Tibial artery (tissue), 4 donors: ENCODE data around the gene SGTA.
"Not testable (repeated sequence)": the region's sequence is repeated elsewhere in the genome, so short reads cannot be mapped to it uniquely, and the experiment has no call there.

Experiments
- DNase-seq, 2 donors: peaks; one replicate each; pipeline ENCODE4 v3.0.0-alpha.2; 2019
- H3K27ac ChIP-seq, 2 donors: fragments of 200-600 bp; sonication (generic) in 1 of 2; 1 replicate in 1 of 2; 2 replicates in 1 of 2; pipeline ENCODE4 v1.5.1; 2018 to 2019; ENCODE audit warnings: mild to moderate bottlenecking in 1 of 2
- H3K27me3 ChIP-seq, 2 donors: fragments of 200-600 bp; sonication (generic) in 1 of 2; one replicate each; pipeline versions ENCODE4 v1.5.1 to v1.6.0; 2016 to 2019
- H3K36me3 ChIP-seq, 3 donors: fragments of 200-600 bp; sonication (generic) in 2 of 3; one replicate each; pipeline ENCODE4 v1.5.1; 2016 to 2019; ENCODE audit warnings: mild to moderate bottlenecking in 2 of 3
- H3K4me1 ChIP-seq, 4 donors: fragments of 200-600 bp; sonication (generic) in 2 of 4; 1 replicate in 3 of 4; 2 replicates in 1 of 4; pipeline ENCODE4 v1.5.1; 2016 to 2019
- H3K4me3 ChIP-seq, 2 donors: fragments of 200-600 bp; sonication (generic) in 1 of 2; 1 replicate in 1 of 2; 2 replicates in 1 of 2; pipeline ENCODE4 v1.5.1; 2018 to 2019; ENCODE audit warnings: mild to moderate bottlenecking in 2 of 2
- H3K9me3 ChIP-seq, 3 donors: fragments of 200-600 bp; sonication (generic) in 1 of 3; one replicate each; pipeline ENCODE4 v1.5.1; 2016 to 2019
- CTCF ChIP-seq, 2 experiments: fragments of 200-600 bp in 1 of 2; fragments of 450-650 bp in 1 of 2; IDR thresholded peaks; one replicate each; pipeline ENCODE4 v1.5.1; 2017 to 2019; ENCODE audit warnings: antibody characterized with exemption in 2 of 2, mild to moderate bottlenecking in 1 of 2, moderate library complexity in 1 of 2
- intact Hi-C: fragments of 100-400 bp; cut with DNase I; formaldehyde crosslinking; loops from one replicate; pipeline ENCODE4 v1.15.0; 2023; ENCODE audit warnings: low total_unique reads

The SGTA gene

GRCh38 chr19:2822846-2823245 is 39.8 kb upstream of the SGTA start:
- no peak for DNase-seq
- Histone ChIP-seq H3K27me3 (no peaks in the 10 kb centered on the region), H3K9me3 (no peaks in the 10 kb centered on the region), H3K4me3 (no peak overlapping the region), H3K36me3 (peaks cover 10 to 44% (median 24%) of the 10 kb centered on the region in 3 donors), H3K4me1 (peaks cover 0 to 17% (median 7%) of the 10 kb centered on the region in 4 donors), H3K27ac (no peak overlapping the region)
- TF ChIP-seq CTCF (IDR thresholded peaks at IDR 0.05): no peak
- intact Hi-C loops: no loop called here

DNA sequence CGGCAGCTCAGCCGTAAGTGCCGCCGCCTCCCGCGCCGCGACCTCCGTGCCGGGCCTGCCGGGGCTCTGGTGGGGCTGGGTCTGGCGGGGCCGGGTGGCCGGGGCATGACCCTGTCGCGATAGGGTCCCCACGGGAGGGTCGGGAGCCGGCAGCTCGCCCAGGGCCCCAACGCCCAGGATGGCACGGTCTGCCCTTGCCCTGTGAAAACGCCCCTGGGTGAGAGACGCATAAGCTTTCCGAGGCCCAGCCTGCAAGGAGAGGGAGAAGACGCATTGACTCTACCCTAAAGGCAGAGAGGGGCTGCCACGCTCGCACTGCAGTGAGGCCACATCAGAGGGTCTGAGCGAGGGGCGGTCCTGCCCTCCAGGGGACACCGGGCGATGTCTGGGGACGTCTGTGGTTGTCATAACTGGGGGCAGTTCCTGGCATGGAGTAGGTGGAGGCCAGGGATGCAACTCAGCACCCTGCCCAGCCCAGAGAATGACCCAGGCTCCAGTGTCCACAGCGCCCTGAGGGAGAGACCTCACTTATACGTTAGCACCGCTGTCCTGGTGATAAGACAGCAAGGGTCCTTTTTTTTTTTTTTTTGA is 37.1 kb upstream of the SGTA start:
- Histone ChIP-seq H3K9me3 (no peaks in the 10 kb centered on the region), H3K4me1 (peaks cover 0 to 17% (median 7%) of the 10 kb centered on the region in 4 donors), H3K4me3 (peak overlapping the region; percentile 83 to 95), H3K27ac (peak overlapping the region; percentile 59 to 79), H3K36me3 (peaks cover 4 to 24% (median 9%) of the 10 kb centered on the region in 3 donors), H3K27me3 (no peaks in the 10 kb centered on the region)
- no peak for TF ChIP-seq CTCF (IDR thresholded peaks at IDR 0.05)
- intact Hi-C loops: no loop called here
- no peak for DNase-seq

GRCh38 chr19:2819540-2820111 is 36.6 kb upstream of the SGTA start, which contains the start of gene ZNF554:
TSS of gene ZNF554 (plus strand) at chr19:2819868. CDS start at chr19:2820072, 204 bp downstream.
- Histone ChIP-seq H3K36me3 (peaks cover 4 to 24% (median 9%) of the 10 kb centered on the region in 3 donors), H3K4me1 (peaks cover 0 to 17% (median 7%) of the 10 kb centered on the region in 4 donors), H3K27me3 (no peaks in the 10 kb centered on the region), H3K9me3 (no peaks in the 10 kb centered on the region), H3K27ac (peak within 1 kb of the TSS; percentile 59 to 79), H3K4me3 (peak within 1 kb of the TSS; percentile 83 to 95)
- TF ChIP-seq CTCF (IDR thresholded peaks at IDR 0.05): peak; percentile 98
- intact Hi-C loops: no loop called here
- peak; percentile 97 for DNase-seq

DNA sequence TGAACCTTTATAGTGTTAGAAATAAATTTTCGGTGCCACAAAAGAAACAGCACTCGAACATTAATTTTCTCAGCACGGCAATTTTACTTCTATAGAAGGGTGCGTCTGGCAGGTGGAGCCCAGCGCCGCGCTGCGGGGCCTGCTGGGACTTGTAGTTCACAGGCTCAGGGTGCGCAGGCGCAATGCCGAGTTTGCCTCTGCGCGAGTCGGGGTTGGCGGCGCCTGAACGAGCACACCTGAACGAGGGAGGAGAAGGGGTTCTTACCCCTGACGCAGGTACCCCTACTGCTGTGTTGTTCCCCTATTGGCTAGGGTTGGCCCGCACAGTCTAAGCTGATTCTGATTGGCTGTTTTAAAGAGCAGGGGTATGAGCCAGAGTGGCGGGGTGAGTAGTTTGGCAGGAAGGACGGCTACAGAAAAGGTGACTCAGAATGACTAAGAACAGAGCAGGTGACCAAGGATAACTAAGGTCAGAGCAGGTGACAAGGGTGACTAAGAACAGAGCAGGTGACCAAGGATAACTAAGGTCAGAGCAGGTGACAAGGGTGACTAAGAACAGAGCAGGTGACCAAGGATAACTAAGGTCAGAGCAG is 34.3 kb upstream of the SGTA start:
- H3K27ac ChIP-seq, H3K27me3 ChIP-seq, H3K9me3 ChIP-seq, DNase-seq, H3K4me3 ChIP-seq, intact Hi-C loops: not testable (repeated sequence)
- Histone ChIP-seq H3K36me3 (peaks cover 0 to 24% (median 8%) of the 10 kb centered on the region in 3 donors), H3K4me1 (peaks cover 0 to 17% (median 7%) of the 10 kb centered on the region in 4 donors)

- Histone ChIP-seq H3K36me3 (peaks cover 0 to 31% (median 11%) of the 10 kb centered on the region in 3 donors), H3K27me3 (no peaks in the 10 kb centered on the region), H3K9me3 (no peaks in the 10 kb centered on the region), H3K4me1 (peaks cover 0 to 17% (median 7%) of the 10 kb centered on the region in 4 donors), H3K27ac (no peak overlapping the region), H3K4me3 (no peak overlapping the region)
- no peak for TF ChIP-seq CTCF (IDR thresholded peaks at IDR 0.05)
- no peak for DNase-seq
- intact Hi-C loops: no loop called here
Observed at GRCh38 chr19:2816641-2817040, 33.6 kb upstream of the SGTA start.

DNA sequence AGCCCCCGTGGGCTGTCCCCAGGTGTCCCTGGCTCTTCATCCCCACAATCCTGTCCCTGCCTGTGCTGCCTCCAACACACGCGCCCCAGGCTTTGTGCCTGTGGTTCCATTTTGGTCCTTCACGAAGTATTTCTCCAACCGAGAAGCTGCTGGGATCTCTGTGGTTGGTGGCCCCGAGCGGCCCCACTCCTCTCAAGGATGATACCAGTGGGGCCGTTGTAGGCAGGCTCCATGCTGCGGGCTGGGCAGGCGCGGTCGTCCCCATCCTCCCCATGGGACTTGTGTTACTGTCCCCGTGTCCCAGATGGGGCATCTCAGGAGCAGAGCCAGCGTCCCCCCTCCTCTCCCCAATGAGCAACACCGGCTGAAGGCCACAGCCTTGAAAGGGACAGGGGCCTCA is 32.9 kb upstream of the SGTA start:
- intact Hi-C loops: no loop called here
- Histone ChIP-seq H3K27ac (no peak overlapping the region), H3K9me3 (no peaks in the 10 kb centered on the region), H3K4me3 (no peak overlapping the region), H3K27me3 (no peaks in the 10 kb centered on the region), H3K4me1 (peaks cover 0 to 10% (median 5%) of the 10 kb centered on the region in 4 donors), H3K36me3 (peaks cover 0 to 38% (median 17%) of the 10 kb centered on the region in 3 donors)
- TF ChIP-seq CTCF (IDR thresholded peaks at IDR 0.05): no peak
- DNase-seq: no peak
